Osteoblast (primary cell): ENCODE results near the gene ETV1. TPM values are rescaled to one million over a fixed set of nuclear protein-coding genes. Genes with fewer than 3 reads are reported as not detected.

Experiments
- DNase-seq: peaks from one replicate; pipeline ENCODE4 v3.0.0; 2011; ENCODE audit warnings: low spot score, mixed read lengths; ENCODE audit not compliant: insufficient read length; ENCODE audit errors: missing footprints
- H2AFZ ChIP-seq: 2 replicates; pipeline ENCODE4 v1.6.0; 2011; ENCODE audit warnings: mild to moderate bottlenecking, low read length
- H3K27ac ChIP-seq: 2 replicates; pipeline ENCODE4 v1.5.1; 2011; ENCODE audit warnings: mild to moderate bottlenecking, low read depth, low read length, moderate library complexity
- H3K27me3 ChIP-seq: 2 replicates; pipeline ENCODE4 v1.6.0; 2012; ENCODE audit warnings: mild to moderate bottlenecking, control low read depth, inconsistent platforms, low read length, moderate library complexity; ENCODE audit not compliant: insufficient read depth
- H3K36me3 ChIP-seq: 2 replicates; pipeline ENCODE4 v1.5.1; 2011; ENCODE audit warnings: mild to moderate bottlenecking, low read length, control low read depth, moderate library complexity; ENCODE audit not compliant: insufficient read depth
- H3K4me1 ChIP-seq: 2 replicates; pipeline ENCODE4 v1.5.1; 2011; ENCODE audit warnings: mild to moderate bottlenecking, low read length, control low read depth, moderate library complexity; ENCODE audit not compliant: insufficient read depth
- H3K4me2 ChIP-seq: 2 replicates; pipeline ENCODE4 v1.6.0; 2011; ENCODE audit warnings: mild to moderate bottlenecking, low read length; ENCODE audit not compliant: insufficient read depth
- H3K4me3 ChIP-seq: fragments of 200-600 bp; sonication (generic); 3 replicates; pipeline ENCODE4 v1.5.1; 2012; ENCODE audit warnings: mild to moderate bottlenecking, low read length, inconsistent platforms; ENCODE audit not compliant: insufficient read depth
- H3K79me2 ChIP-seq: 2 replicates; pipeline ENCODE4 v1.6.0; 2012; ENCODE audit warnings: mild to moderate bottlenecking, low read length, control low read depth, inconsistent platforms; ENCODE audit not compliant: insufficient read depth
- H3K9me3 ChIP-seq: 2 replicates; pipeline ENCODE4 v1.5.1; 2011; ENCODE audit warnings: low read depth, low read length, control low read depth
- H4K20me1 ChIP-seq: 2 replicates; pipeline ENCODE4 v1.6.0; 2012; ENCODE audit warnings: mild to moderate bottlenecking, low read length, control low read depth; ENCODE audit not compliant: insufficient read depth
- CTCF ChIP-seq: IDR thresholded peaks from 2 replicates; pipeline ENCODE4 v1.5.1; 2011; ENCODE audit warnings: mild to moderate bottlenecking, low read depth, low read length, moderate library complexity; ENCODE audit errors: extremely low read depth
- total RNA-seq: library from RNA; depleted of rRNA; stranded (reverse); fragments of >200 nt; gene quantifications from 2 replicates; pipeline ENCODE4 v1.2.3, GENCODE V29; 2012

The ETV1 gene
- total RNA-seq, 1 donor = 15.9 TPM

- H3K27me3 ChIP-seq = no peaks in the 10 kb centered on the region
- H3K4me3 ChIP-seq = no peak overlapping the region
- H3K36me3 ChIP-seq = no peaks in the 10 kb centered on the region
- DNase-seq = no peak
- no peaks in the 10 kb centered on the region for H3K9me3 ChIP-seq
- no peaks in the 10 kb centered on the region for H4K20me1 ChIP-seq
- H2AFZ ChIP-seq = no peak overlapping the region
- no peaks in the 10 kb centered on the region for H3K79me2 ChIP-seq
- no peak for TF ChIP-seq CTCF
- H3K27ac ChIP-seq = no peak overlapping the region
- H3K4me1 ChIP-seq = peaks cover 6% of the 10 kb centered on the region
- H3K4me2 ChIP-seq = no peak overlapping the region
Observed at GRCh38 chr7:13898957-13899670, 90.4 kb downstream of the ETV1 start.

GRCh38 chr7:13897819-13898218 lies 91.6 kb downstream of the ETV1 start:
- no peak for DNase-seq
- H3K4me2 ChIP-seq = no peak overlapping the region

GRCh38 chr7:13894954-13895353 lies 94.5 kb downstream of the ETV1 start:
- H3K27me3 ChIP-seq = no peaks in the 10 kb centered on the region
- no peak overlapping the region for H2AFZ ChIP-seq
- no peaks in the 10 kb centered on the region for H4K20me1 ChIP-seq
- no peaks in the 10 kb centered on the region for H3K4me1 ChIP-seq
- DNase-seq = no peak
- TF ChIP-seq CTCF = no peak
- no peak overlapping the region for H3K4me3 ChIP-seq
- H3K9me3 ChIP-seq = no peaks in the 10 kb centered on the region
- no peak overlapping the region for H3K27ac ChIP-seq
- no peaks in the 10 kb centered on the region for H3K36me3 ChIP-seq
- no peak overlapping the region for H3K4me2 ChIP-seq
- H3K79me2 ChIP-seq = no peaks in the 10 kb centered on the region

More at GRCh38 chr7:13897819-13898218, 91.6 kb downstream of the ETV1 start:
- Histone ChIP-seq H3K9me3 (no peaks in the 10 kb centered on the region), H3K36me3 (no peaks in the 10 kb centered on the region), H3K27me3 (no peaks in the 10 kb centered on the region), H4K20me1 (no peaks in the 10 kb centered on the region), H3K27ac (no peak overlapping the region), H3K79me2 (no peaks in the 10 kb centered on the region), H2AFZ (no peak overlapping the region), H3K4me1 (no peaks in the 10 kb centered on the region), H3K4me3 (no peak overlapping the region)
- no peak for TF ChIP-seq CTCF

GRCh38 chr7:13894377-13894776 lies 95.1 kb downstream of the ETV1 start:
- Histone ChIP-seq H3K79me2 (no peaks in the 10 kb centered on the region), H3K4me3 (no peak overlapping the region), H3K9me3 (no peaks in the 10 kb centered on the region), H3K27ac (no peak overlapping the region), H3K27me3 (no peaks in the 10 kb centered on the region), H2AFZ (no peak overlapping the region), H3K4me1 (no peaks in the 10 kb centered on the region), H4K20me1 (no peaks in the 10 kb centered on the region), H3K36me3 (no peaks in the 10 kb centered on the region), H3K4me2 (no peak overlapping the region)
- TF ChIP-seq CTCF = no peak
- DNase-seq = no peak
